GM21576 (cell line): ENCODE measurements around the gene WBP2NL.
A peak's percentile ranks its signal among the peaks of the same experiment; 100 is the strongest.

Source experiments
- ATAC-seq: cut with Tn5 transposase; IDR thresholded peaks from one replicate; pipeline ENCODE4 v1.9.1; 2021; ENCODE audit warnings: mild to moderate bottlenecking, moderate library complexity; ENCODE audit not compliant: unreplicated experiment

The WBP2NL gene

DNA sequence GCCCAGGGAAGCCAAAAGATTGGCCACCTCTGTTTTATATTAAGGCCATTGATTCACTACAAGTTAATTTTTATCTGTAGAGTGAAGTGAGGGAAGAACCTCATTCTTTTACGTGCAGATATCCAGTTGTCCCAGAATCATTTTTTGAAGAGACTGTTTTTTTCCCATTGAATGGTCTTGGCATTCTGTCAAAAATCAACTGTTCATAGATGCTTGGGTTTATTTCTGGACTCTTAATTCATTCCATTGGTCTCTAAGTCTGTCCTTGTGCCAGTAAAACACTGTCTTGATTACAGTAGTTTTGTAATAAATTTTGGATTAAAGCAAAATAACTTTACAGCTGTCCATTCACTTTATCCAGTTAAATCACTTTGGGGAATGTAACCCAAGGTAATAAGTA lies 26.8 kb downstream of the WBP2NL start:
- no peak for ATAC-seq

DNA sequence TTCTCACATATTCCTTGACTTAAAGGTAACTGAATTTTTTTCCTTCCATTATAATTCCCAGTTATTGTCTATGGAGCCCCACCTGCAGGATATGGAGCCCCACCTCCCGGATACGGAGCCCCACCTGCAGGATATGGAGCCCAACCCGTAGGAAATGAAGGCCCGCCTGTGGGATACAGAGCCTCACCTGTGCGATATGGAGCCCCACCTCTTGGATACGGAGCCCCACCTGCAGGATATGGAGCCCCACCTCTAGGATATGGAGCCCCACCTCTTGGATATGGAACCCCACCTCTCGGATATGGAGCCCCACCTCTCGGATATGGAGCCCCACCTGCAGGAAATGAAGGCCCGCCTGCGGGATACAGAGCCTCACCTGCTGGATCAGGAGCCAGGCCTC lies 28.1 kb downstream of the WBP2NL start:
- no peak for ATAC-seq

- no peak for ATAC-seq
Measured at GRCh38 chr22:42033263-42034181, 34.9 kb downstream of the WBP2NL start.

DNA sequence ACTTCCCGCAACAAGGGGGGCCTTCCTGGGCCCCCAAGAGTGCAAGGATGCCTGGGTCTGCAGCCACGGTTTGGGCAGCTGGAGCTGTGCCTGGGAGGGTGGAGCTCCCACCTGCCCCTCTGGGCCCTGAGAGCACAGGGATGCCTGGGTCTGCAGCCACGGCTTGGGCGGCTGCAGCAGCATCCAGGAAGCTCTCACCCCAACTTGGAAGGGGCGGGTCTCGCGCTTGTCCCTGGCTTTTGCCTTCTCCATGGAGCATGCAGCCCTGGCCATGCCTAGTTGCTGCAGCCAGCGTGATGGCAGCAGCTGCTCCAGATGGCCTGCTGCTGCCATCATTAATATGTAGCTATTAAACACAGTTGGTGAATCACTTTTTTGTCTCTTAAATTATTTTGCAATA lies 36.7 kb downstream of the WBP2NL start:
- ATAC-seq = no peak

DNA sequence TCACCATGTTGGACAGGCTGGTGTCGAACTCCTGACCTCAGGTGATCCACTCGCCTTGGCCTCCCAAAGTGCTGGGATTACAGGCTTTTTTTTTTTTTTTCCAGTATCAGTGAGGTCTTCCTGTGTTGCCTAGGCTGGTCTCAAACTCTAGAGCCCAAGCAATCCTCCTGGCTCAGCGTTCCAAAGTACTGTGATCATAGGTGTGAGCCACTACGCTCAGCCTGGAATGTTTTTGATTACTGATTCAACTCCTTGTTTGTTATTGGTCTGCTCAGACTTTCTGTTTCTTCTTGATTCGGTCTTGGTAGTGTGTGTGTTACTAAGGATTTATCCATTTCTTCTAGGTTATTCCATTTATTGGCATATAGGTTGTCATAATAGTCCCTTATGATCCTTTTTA lies 40.7 kb downstream of the WBP2NL start:
- ATAC-seq = no peak

GRCh38 chr22:42041784-42042183 lies 43.2 kb downstream of the WBP2NL start:
- ATAC-seq = no peak

- no peak for ATAC-seq
Measured at GRCh38 chr22:42050641-42051180, 52.1 kb downstream of the WBP2NL start.

- ATAC-seq = no peak
Measured at GRCh38 chr22:42052765-42053164, 54.2 kb downstream of the WBP2NL start.

- no peak for ATAC-seq
Measured at GRCh38 chr22:42056757-42057511, 58.3 kb downstream of the WBP2NL start.

DNA sequence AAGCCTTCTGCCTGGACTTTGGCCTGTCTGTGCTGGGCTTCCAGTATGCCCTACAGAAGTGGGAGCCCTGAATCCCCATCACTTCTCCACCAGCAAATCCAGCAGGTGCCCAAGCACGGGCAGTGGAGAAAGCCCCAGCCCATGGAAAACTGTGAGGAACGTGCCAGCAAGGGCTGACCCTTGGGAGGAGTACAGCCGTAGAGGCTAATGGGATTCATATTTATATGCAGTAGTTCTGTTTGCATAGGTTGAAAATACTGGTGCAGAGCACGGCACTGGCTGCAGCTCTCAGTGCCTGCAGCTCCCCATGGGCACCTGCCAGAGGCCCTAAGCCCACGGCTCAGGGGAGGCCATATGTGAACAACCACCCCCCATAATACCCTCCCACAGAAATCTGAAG lies 61.9 kb downstream of the WBP2NL start:
- no peak for ATAC-seq

DNA sequence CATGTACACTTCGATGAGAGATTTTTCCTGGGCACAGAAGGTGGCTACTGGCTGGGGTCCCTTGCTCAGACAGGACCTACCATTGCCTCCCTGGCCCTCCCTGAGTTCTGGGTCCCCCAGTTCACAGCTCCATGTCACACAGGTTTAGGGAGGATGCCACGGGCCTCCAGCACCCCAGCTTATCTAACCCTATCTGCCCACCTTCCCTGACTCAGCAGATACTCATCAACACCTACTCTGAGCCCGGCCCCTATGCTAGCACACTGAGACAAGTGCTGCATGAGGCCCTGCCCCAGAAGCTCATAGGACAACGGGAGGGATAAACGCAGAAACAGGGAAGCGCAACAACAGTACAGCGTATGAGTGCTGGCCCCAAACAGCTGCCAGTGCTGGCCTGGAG lies 62.5 kb downstream of the WBP2NL start:
- no peak for ATAC-seq

- no peak for ATAC-seq
Measured at GRCh38 chr22:42062506-42063170, 64.0 kb downstream of the WBP2NL start.

GRCh38 chr22:42064629-42065028 lies 66.0 kb downstream of the WBP2NL start:
- ATAC-seq = no peak

GRCh38 chr22:42065438-42066125 lies 67.0 kb downstream of the WBP2NL start:
- no peak for ATAC-seq

DNA sequence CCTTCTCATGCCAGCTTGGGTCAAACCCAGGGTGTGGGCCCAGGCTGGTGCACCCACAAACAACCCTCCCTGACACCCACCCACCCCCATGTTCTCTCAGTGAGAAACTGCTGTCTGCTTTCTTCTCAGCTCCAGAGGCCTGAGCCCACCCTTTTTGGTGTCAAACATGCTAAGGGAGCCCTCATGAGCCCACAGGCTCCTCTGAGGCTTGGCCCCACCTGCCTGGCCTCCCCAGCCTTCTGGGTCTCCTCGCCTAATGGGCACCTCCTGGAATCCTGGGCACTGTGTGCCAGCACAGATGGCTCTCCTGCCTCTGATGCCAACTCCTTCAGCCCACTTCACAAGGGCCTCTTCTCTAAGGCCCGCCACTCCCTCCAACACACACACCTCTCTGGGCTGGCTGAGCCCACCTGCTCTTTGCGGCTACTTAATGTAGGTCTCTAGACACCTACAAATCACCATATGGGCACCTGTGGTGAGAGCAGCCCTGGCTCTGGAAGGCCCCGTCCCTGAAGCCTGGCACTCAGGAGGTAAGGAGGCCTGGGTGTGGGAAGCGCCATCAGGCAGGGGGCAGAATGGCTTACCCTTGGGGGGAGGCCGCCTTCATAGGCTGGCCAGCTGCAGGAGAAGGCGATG lies 67.7 kb downstream of the WBP2NL start:
- no peak for ATAC-seq

GRCh38 chr22:42066937-42067336 lies 68.3 kb downstream of the WBP2NL start:
- ATAC-seq = no peak

DNA sequence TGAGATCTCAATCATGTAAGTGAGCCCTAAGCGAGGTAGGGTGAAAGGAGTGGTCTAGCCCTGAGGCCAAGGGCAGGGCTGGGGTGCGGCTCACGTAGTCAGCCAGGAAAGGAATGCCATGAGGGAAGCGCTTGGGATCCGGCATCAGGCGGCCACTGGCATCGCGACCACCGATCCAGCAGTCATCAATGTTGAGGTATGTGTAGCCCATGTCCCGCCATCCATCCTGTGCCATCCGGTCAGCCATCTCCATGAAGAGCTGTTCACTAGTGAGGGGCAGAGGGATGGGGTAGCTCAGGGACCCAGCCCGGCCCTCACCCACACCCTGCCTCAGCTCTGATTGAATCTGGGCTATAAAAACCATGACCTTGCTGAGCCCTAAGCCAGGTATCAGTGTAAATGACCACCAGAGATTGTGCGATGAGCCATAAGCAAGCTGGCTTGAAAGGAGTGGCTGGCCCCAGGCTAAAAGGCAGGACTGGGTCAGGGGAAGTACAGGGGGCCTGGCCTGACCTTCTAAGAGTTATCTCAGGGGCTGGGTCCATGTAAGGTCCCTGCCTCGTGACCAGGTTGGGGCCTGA lies 69.2 kb downstream of the WBP2NL start:
- no peak for ATAC-seq

GRCh38 chr22:42068291-42068690 lies 69.7 kb downstream of the WBP2NL start:
- no peak for ATAC-seq

- peak; percentile 4 for ATAC-seq
Measured at GRCh38 chr22:42069801-42070516, 71.4 kb downstream of the WBP2NL start.
